HCEC 1CT (cell line): ENCODE measurements around the gene NKPD1.
"Not testable (repeated sequence)": the region's sequence is repeated elsewhere in the genome, so short reads cannot be mapped to it uniquely, and the experiment has no call there.

ENCODE experiments used
- DNase-seq: peaks from one replicate; pipeline ENCODE4 v3.0.0-alpha.2; 2017

Gene NKPD1

GRCh38 chr19:45137179-45137761 is 23.5 kb downstream of the NKPD1 start:
- DNase-seq, result no peak

DNA sequence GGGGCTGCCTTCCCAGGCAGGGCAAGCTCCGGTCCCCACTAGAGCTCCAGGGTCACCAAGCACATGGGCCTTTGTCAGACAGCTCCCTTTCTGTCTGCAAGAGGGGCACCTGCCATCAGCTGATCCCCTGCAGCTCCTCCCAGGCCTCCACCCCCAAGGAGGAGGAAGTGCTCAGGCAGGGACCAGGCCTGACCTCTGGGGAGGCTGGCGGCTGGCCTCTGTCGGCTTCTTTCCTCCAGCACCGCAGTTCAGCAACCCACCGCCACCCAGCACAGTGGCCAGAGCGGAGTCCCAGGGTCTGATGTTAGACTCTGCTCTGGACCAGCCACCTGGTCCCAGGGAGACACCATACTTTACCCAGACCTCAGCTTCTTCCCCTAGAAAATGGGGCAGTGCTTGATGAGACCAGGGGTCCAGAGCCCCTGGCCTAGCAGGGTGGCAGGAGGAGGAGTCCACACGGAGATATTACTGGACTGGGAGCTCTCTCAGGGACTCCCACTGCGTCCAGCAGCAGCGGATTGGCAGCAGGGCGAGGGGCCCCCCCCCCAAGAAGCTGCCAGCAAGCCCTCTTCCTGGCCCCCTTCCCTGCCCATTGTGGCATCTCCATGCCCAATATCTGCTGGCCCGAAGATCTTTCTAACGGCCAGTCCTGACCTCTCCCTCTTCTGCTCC is 24.1 kb downstream of the NKPD1 start:
- no peak for DNase-seq

- DNase-seq, result no peak
These were observed 25.5 kb downstream of the NKPD1 start for GRCh38 chr19:45135176-45135885.

GRCh38 chr19:45133661-45134060 is 27.1 kb downstream of the NKPD1 start:
- DNase-seq, result no peak

DNA sequence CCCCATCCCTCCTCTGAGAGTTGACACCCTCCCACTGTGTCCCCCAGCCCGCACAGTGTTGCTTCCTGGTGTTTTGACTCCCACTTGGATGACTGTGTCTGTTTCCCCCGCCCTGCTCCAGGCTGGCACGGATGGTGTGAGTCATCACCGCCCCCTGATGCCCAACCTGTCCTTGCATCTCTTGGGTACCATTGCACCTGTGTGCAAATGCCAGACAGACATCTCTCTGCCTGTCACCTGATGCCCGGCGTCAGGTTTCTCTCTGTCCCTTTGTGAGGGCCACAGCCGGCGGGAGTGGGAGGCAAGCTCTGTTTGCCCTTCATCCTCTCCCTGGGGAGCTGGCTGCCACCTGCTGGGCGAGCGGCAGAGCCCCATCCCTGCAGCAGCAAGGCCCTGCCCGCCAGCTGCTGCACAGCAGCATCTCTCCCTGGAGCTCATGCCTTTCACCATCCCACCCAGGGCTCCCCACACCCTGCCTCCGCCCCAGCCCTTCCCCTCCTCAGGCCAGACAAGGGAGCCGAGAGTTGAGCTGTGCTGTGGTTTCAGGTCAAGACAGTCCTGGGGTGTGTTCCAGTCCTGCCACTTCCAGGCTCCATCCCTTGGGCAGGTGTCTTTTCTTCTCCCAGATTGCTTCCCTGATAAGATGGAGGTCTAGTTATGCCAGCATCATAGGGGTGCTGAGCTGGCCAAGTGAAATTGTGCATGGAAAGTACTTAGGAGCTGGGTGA is 29.7 kb downstream of the NKPD1 start:
- DNase-seq, result no peak

DNA sequence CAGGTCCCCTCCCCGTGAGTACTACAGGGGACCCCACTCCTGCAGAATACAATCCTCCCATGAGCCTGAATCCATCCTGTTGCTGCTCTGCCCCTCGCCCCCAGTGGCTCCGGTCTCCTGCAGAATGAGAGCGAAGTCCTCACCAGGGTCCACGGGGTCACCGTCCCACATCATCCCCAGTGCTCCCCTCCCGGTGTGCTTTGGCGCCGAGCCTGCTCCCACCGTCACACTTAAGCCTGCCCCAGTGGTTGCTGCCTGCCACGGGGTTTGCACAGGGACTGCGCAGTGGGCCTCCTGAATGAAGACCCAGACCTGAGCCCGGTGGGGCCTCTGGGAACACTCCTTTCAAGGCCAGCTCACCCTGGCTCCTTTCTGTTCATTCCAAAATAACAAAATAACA is 30.5 kb downstream of the NKPD1 start:
- DNase-seq, result no peak

DNA sequence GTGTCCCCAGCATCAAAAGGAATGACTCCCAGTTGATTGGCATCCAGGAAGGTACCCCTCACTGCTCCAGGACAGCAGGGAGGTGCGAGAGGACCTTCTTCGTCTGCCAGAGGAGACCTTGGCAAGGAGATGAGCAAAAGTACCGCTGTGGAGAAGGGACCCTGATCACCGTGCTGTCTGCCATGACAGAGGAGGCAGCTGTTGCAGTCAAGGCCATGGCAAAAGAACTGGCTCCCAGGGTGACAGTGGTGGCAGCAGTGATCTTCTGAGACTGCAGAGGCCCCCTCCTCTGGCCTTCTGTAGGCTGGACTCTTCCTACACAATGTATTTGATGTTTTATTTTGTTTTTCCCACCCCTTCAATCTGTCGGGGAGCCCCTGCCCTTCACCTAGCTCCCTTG is 32.0 kb downstream of the NKPD1 start:
- DNase-seq, result no peak

- DNase-seq, result no peak
These were observed 32.6 kb downstream of the NKPD1 start for GRCh38 chr19:45128146-45128545.

DNA sequence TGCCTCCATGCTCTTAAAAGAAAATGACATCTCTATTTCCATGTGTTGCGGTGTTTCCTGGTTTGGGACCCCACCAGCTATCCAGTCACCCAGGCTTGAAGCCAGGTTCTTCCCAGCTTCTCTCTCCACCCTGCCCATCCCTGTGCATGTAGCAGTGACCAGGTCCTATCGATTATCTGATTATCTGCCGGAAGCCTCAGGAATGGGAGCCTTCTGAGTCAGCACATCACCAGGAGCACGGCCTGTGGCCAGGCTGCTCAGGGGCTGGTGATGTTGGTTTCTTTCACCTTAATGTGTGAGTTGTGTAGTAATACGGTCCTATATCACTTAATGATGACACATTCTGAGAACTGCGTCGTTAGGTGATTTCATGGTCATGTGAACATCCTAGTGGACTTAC is 34.1 kb downstream of the NKPD1 start:
- DNase-seq, result no peak

DNA sequence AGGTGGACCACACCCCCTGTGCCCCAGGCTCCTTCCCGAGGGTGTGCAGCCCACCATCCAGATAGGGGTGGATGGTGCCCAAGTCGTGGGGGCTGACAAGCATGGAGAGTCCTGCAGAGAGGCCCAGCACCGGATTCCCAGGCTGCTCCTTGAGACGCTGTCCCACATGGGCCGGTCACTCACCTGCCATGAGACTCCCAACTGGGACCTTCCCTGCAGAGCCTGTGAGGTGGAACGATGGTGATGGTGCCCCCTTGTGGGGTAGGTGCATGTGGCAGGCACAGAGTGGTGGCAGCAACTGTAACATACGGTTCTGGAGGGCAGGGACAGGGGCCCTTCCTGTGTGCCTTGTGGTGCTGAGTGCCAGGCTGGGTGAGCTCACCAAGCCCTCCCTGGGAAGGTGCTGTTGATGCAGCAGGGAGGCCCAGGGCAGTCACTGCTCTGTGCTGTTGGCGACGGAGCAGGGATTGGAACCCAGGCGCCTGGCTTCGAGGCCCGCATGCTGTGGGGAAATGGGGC is 34.7 kb downstream of the NKPD1 start:
- peak; percentile 33 for DNase-seq

DNA sequence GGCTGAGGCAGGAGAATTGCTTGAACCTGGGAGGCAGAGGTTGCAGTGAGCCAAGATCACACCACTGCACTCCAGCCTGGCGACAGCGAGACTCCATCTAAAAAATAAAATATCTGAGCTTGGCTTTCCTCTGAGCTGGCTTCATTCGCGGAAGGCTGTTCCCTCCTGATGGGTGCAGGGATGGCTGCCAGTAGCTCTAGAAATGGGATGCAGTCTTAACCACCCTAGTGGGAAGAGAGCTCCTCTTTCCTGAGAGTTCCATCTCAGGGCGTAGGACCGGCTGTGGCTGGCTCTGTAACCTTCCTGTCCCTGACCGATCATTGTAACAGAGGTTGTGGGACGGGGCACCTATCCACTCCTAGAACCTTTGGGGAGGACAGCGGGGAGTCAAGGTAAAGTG is 35.4 kb downstream of the NKPD1 start:
- DNase-seq, result no peak

DNA sequence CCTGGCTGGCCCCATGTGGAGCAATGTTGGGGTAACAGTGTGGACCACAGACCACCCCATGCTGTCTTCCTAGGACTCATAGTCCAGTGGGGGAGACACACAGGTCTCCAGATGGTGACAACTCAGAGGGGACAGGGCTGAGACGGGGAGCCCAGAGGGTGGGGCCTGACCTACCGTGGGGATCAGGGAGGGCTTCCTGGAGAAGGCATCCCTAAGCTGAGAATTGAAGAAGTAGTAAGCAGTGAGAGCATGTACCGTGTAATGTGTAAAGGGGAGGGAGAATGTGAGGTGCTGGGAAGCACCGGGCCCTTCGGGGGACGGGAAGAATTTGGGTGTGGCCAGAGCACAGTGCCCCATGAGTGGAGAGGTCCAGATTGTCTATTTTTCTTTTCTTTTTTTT is 36.8 kb downstream of the NKPD1 start:
- no peak for DNase-seq

DNA sequence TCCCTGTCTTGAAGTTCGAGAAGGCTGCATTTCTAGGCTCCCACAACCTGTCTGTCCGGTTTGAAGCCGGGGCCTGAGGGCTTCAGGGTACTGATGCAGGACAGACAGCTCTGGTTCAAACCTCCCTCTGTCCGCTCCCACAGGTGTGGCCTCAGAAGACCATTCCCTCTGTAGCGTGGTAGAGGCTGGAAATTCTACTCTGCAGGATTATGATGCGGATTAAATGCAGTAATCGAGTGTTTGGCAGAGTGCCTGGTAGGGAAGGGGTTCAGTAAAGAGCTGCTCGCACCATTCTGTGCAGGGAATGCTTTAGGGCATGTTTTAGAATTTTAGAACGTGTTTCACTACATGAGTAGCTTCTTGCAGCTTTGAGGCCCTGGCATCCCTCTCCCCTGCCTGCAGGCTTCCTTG is 37.3 kb downstream of the NKPD1 start:
- no peak for DNase-seq

DNA sequence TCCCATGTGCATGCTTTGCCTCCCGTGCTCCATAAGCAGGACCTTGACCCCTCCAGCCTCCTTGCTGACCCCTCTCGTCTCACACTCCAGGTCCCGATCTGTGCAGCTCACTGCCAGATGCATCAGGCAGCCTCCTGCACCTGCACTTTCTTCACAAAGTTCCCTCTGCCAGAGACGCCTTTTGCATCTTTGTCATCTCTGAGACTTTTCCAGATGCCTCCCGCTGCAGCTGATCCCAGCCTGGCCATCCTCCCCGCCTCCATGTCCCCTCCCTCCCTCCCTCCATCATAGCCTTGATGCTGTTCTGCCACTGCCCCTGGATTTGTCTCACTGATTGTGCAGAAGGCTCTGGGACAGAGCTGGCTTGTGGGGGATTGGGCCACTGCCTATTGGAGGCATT is 38.0 kb downstream of the NKPD1 start:
- DNase-seq, result no peak

DNA sequence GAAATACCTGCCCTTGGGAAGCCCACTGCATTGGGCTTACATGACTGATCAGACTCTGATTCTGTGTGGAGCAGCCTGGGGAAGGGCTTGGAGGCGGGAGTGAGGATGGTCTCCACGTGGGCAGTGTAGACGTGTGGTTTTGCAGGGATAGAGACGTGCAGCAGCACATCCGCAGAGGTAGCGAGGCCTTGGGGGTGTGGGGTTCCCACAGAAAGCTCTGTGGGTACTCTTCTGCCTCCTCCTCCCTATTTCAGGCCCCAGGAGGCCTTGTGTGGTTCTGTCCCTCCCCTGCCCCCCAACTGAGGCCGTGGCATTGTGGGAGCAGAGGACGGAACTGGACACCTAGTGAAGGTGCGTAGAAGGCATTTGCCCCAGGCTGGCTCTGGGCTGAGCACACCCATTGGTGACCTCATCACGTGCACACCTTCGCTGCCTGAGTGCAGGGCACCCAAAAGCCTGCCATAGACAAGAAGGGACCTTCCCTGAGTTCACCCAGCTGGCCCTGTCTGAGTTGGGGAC is 38.9 kb downstream of the NKPD1 start:
- no peak for DNase-seq

GRCh38 chr19:45119582-45119981 is 41.2 kb downstream of the NKPD1 start:
- no peak for DNase-seq

- DNase-seq, result not testable (repeated sequence)
These were observed 42.0 kb downstream of the NKPD1 start for GRCh38 chr19:45118591-45119355.

- DNase-seq, result no peak
These were observed 42.7 kb downstream of the NKPD1 start for GRCh38 chr19:45118106-45118505.

- no peak for DNase-seq
These were observed 43.1 kb downstream of the NKPD1 start for GRCh38 chr19:45117671-45118070.

GRCh38 chr19:45117167-45117594 is 43.6 kb downstream of the NKPD1 start:
- DNase-seq, result no peak

DNA sequence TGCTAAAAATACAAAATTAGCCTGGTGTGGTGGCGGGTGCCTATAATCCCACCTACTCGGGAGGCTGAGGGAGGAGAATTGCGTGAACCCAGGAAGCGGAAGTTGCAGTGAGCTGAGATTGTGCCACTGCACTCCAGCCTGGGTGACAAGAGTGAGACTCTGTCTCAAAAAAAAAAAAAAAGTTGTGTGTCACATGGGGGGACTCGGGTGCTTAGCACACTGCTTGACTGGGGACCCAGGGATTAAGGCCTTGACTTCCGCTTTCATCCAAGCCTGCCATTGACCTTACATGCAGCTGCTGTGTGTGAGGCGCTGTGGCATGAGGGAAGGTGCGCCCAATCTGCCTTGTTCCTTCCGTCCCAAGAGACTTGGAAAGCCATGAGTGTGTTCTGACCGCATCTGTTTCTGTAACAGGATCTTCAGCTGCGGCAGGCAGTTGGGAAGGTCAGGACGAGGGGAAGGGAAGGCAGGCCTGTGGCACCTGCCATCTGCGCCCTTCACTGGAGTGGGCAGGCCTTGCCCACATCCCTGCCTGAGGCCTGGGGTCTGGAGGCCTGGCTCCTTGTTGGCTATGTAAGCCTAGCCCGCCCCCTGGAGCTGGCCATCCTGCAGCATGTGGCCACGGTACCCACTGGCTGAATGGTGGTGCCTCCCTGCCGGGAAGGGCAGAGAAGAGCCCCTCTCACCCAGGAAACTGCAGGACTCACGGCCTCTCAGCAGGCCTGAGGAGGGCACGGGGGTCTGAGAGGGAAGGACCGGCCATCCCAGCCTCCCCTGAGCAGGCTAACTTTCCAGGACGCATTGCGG is 44.8 kb downstream of the NKPD1 start:
- no peak for DNase-seq

DNA sequence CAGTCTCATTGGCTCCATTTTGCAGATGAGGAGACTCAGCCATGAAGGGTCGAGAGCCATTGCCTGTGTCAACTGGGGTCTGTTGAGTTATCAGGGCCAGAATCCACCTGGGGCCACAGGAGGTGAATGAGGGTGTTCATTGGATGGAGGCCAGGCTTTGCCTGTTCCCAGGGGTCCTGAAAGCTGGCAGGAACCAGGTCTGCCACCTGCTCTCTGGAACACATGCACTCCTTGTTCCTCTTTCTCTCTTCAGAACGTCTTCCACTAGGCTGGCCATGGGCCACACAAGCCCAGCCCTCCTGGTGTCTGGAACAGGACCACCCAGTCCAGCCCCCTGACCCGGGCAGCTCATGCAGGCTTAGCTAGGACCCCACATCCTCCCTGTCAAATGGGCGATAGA is 46.7 kb downstream of the NKPD1 start:
- no peak for DNase-seq
